Breast epithelium (tissue), 4 donors: ENCODE data around the gene ESPNL. TPM values are rescaled to one million over a fixed set of nuclear protein-coding genes. Genes with fewer than 3 reads are reported as not detected.

Experiments
- DNase-seq, 2 donors: peaks; one replicate each; pipeline ENCODE4 v3.0.0-alpha.2; 2019; ENCODE audit warnings: low spot score in 2 of 2
- H3K27ac ChIP-seq, 2 donors: fragments of 200-600 bp; sonication (generic) in 1 of 2; one replicate each; pipeline ENCODE4 v1.5.1; 2016 to 2019; ENCODE audit warnings: mild to moderate bottlenecking in 1 of 2
- H3K27me3 ChIP-seq, 2 donors: fragments of 200-600 bp; sonication (generic) in 1 of 2; one replicate each; pipeline versions ENCODE4 v1.5.1 to v1.6.0; 2017 to 2019; ENCODE audit warnings: control low read depth in 1 of 2, mild to moderate bottlenecking in 1 of 2
- H3K36me3 ChIP-seq: fragments of 200-600 bp; one replicate; pipeline ENCODE4 v1.5.1; 2019
- H3K4me1 ChIP-seq, 2 donors: fragments of 200-600 bp; sonication (generic); one replicate each; pipeline ENCODE4 v1.5.1; 2016 to 2019; ENCODE audit warnings: control low read depth in 1 of 2
- H3K4me3 ChIP-seq, 3 donors: fragments of 200-600 bp; sonication (generic); 1 replicate in 2 of 3; 2 replicates in 1 of 3; pipeline ENCODE4 v1.5.1; 2016 to 2019; ENCODE audit warnings: mild to moderate bottlenecking in 3 of 3, moderate library complexity in 2 of 3
- H3K9me3 ChIP-seq, 2 donors: fragments of 200-600 bp; sonication (generic) in 1 of 2; one replicate each; pipeline ENCODE4 v1.5.1; 2016 to 2019; ENCODE audit warnings: control low read depth in 1 of 2
- POLR2A ChIP-seq: fragments of 450-650 bp; IDR thresholded peaks from one replicate; pipeline ENCODE4 v1.6.1; 2016; ENCODE audit warnings: antibody characterized with exemption, mild to moderate bottlenecking, moderate library complexity
- POLR2AphosphoS5 ChIP-seq, 3 donors: sonication (generic); formaldehyde crosslinking; IDR thresholded peaks; one replicate each; pipeline ENCODE4 v1.6.1; 2017; ENCODE audit warnings: antibody characterized with exemption in 3 of 3
- intact Hi-C: fragments of 100-400 bp; cut with DNase I; formaldehyde crosslinking; loops from one replicate; pipeline ENCODE4 v1.15.1; 2023; ENCODE audit warnings: low total_unique reads
- total RNA-seq, 3 donors: library from RNA; depleted of rRNA; stranded (reverse); fragments of >200 nt; gene quantifications; one replicate each; pipeline ENCODE4 v1.1.0, GENCODE V29; 2016
- TF ChIP-seq, protein P1 (sequence below), 3 donors: fragments of 450-650 bp; IDR thresholded peaks; one replicate each; pipeline ENCODE4 v1.5.1; 2016 to 2017; ENCODE audit warnings: antibody characterized with exemption in 3 of 3, mild to moderate bottlenecking in 3 of 3, moderate library complexity in 3 of 3

Gene ESPNL
- total RNA-seq, 3 donors from 2014 or later = 0.15 to 1.3 (median 0.64) TPM

DNA sequence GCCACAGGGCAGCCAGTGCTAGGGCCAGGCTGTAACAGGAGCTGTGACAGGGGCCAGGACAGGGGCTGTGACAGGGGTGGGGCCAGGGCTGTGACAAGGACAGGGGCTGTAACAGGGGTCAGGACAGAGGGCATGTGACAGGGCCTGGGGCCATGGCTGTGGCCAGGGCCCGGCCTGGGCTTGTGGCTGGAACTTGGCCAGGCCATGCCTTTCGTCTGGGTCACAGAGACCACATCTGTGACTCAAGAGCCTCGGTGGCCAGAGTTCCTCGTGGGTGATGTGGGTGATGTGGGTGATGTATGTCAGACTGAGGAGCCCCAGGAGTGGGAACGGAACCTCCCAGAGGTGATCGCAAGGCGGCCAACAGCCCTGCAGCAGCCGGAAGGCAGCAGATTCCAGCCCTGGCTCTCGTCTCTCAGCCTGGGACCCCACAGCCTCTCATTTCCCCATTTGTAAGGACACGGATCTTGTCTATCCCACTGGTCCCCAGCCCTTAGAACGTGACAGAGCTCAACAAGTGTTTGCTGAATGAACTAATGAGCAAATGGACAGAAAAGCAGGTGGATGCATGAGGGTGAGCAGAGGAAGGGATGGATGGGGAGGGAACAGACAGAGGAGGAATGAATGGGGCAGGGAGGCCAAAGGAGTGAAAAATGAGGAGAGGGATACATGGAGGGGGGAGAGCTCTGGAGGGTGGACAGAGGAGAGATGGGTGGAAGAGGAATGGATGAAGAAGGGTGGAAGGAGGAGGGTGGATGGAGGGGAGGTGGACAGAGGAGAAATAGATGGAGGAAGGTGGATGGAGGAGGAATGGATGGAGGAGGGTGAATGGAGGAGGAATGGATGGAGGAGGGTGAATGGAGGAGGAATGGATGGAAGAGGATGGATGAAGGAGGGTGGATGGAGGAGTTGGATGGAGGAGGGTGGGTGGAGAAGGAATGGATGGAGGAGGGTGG lies 17.3 kb downstream of the ESPNL start:
- Histone ChIP-seq H3K27ac (no peak overlapping the region), H3K36me3 (no peaks in the 10 kb centered on the region), H3K4me3 (no peak overlapping the region), H3K4me1 (no peaks in the 10 kb centered on the region), H3K9me3 (peaks cover 0 to 4% of the 10 kb centered on the region in 2 donors), H3K27me3 (peaks cover 0 to 22% of the 10 kb centered on the region in 2 donors)
- DNase-seq = no peak
- intact Hi-C loops = loop anchor here (5.0 kb wide), 1 partner anchor 530 kb away; no protein-coding TSS in a partner anchor
- no peak for TF ChIP-seq POLR2AphosphoS5 (IDR thresholded peaks at IDR 0.05)
- TF ChIP-seq POLR2A = no peak
- TF ChIP-seq, protein P1, sequence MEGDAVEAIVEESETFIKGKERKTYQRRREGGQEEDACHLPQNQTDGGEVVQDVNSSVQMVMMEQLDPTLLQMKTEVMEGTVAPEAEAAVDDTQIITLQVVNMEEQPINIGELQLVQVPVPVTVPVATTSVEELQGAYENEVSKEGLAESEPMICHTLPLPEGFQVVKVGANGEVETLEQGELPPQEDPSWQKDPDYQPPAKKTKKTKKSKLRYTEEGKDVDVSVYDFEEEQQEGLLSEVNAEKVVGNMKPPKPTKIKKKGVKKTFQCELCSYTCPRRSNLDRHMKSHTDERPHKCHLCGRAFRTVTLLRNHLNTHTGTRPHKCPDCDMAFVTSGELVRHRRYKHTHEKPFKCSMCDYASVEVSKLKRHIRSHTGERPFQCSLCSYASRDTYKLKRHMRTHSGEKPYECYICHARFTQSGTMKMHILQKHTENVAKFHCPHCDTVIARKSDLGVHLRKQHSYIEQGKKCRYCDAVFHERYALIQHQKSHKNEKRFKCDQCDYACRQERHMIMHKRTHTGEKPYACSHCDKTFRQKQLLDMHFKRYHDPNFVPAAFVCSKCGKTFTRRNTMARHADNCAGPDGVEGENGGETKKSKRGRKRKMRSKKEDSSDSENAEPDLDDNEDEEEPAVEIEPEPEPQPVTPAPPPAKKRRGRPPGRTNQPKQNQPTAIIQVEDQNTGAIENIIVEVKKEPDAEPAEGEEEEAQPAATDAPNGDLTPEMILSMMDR (IDR thresholded peaks at IDR 0.05) = no peak

DNA sequence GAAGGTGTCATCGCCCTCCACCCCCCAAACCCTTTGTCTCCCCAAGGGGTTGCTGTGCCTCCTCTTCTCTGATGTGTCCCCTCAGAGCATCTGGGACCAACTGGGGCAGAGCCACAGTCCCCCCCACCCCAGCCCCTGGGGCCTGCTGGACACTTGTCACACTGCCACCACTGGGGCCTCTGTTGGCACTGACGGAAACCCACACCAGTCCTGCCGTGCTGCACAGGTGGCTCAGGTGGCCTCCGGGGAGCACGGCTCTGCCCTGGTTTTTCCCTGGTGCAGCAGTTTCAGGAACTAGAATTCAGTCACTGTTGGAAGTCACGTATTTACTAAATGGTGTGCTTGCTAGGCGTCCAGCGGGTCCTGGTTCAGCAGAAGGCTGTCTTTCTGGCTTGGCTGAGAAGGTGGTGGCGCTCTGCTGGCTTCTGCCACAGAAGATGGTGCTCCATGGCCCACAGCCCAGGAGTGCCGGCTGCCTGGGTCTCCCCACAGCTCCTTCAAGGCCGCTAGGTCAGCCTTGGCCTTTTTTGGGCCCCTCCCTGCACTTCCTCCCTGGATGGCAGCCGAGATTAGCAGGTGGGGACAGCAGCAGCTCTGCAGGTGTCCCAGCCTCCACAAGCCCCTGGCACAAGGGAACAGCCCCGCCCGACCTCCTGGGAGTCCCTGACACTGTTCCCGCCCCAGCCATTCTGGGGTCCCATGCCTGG lies 19.8 kb downstream of the ESPNL start:
- intact Hi-C loops = loop anchor here (5.0 kb wide), 1 partner anchor 533 kb away; no protein-coding TSS in a partner anchor
- Histone ChIP-seq H3K27ac (no peak overlapping the region), H3K4me3 (no peak overlapping the region), H3K36me3 (no peaks in the 10 kb centered on the region), H3K27me3 (peaks cover 0 to 22% of the 10 kb centered on the region in 2 donors), H3K9me3 (no peaks in the 10 kb centered on the region), H3K4me1 (no peaks in the 10 kb centered on the region)
- TF ChIP-seq POLR2A = no peak
- TF ChIP-seq, protein P1 (IDR thresholded peaks at IDR 0.05) = no peak
- TF ChIP-seq POLR2AphosphoS5 (IDR thresholded peaks at IDR 0.05) = no peak
- no peak for DNase-seq

DNA sequence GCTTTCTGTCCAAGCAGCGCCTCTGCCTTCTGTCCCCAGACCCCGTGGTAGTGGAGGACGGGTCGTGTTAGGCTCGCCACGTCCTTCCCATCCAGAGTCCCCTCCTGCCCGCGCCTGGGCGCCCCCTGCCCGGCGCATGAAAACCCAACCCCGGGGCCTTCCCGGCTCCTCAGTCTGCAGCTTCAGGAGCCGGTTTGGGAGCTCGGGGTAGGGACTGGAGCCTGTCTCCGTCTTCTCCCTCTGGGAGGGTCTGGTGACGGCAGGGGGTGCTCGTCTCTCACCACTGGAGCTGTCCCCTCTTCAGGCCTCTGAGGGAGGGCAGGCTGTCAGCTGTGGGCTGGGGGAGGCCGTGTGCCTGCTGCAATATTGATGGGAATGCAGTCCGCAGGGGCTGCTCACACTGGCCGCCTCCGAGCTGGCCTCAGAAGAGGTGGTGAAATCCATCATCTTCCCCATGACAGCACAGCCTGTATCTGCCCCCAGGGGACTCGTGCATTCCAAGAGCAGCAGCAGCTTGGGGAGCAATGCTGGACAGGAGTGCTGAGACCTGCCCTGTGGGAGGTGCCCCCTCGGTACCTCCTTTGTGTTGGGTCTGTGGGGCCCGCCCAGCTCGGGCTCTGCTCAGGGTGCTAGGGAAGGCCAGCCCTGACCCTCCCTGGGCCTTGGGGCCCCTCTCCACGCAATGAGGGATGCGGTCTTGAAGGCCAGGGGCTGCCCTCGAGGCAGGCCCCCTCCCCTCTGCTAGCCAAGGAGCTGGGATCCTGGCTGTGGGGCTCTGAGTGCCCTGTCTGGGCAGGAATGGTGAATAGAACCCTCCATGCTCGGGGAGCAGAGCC lies 20.5 kb downstream of the ESPNL start:
- H3K27me3 ChIP-seq = peaks cover 0 to 22% of the 10 kb centered on the region in 2 donors
- H3K4me3 ChIP-seq = no peak overlapping the region
- no peaks in the 10 kb centered on the region for H3K36me3 ChIP-seq
- no peak overlapping the region for H3K27ac ChIP-seq
- no peak for DNase-seq
- no peaks in the 10 kb centered on the region for H3K4me1 ChIP-seq
- intact Hi-C loops = no loop called here
- no peaks in the 10 kb centered on the region for H3K9me3 ChIP-seq
- TF ChIP-seq, protein P1 (IDR thresholded peaks at IDR 0.05) = no peak
- TF ChIP-seq POLR2A (no peak), POLR2AphosphoS5 (IDR thresholded peaks at IDR 0.05) (no peak)

DNA sequence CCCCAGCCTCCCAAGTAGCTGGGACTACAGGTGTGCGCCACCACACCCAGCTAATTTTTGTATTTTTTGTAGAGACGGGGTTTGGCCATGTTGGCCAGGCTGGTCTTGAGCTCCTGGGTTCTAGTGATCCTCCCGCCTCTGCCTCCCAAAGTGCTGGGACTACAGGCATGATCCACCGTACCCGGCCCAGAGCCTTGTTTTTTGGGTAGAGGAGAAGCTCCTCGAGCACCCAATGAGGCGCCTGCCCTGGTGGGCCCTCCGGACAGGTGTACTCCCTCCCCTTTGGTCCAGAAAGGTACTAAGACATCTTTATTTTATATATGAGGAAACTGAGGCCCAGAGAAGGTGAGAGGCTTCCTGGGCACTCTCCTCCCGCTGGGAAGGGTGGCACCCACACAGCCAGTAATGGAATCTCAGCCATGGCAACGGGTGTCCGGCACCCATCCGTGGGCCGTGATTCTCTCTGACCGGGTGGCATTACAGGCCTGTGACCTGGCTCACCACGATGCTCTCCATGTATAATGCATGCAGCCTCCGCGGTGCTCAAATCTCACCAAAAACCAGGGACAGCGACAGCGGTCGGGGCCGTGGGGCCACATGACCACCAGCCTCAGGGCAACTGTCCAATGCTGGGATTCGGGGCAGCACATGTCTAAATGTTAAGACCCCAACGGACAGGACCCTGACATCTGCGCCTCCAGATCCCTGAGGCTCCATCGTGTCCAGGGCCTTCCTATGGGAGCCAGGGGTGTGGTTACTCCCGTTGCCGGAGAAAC lies 21.6 kb downstream of the ESPNL start:
- no peak for DNase-seq

More for the DNA sequence above, 21.6 kb downstream of the ESPNL start:
- no peak for TF ChIP-seq POLR2AphosphoS5 (IDR thresholded peaks at IDR 0.05)
- no peak for TF ChIP-seq POLR2A
- TF ChIP-seq, protein P1 (IDR thresholded peaks at IDR 0.05) = no peak
- H3K4me3 ChIP-seq = no peak overlapping the region
- intact Hi-C loops = no loop called here
- H3K4me1 ChIP-seq = no peaks in the 10 kb centered on the region
- H3K9me3 ChIP-seq = no peaks in the 10 kb centered on the region
- H3K36me3 ChIP-seq = no peaks in the 10 kb centered on the region
- H3K27me3 ChIP-seq = peaks cover 0 to 16% of the 10 kb centered on the region in 2 donors
- no peak overlapping the region for H3K27ac ChIP-seq
